H9 (cell line): Measurements from ENCODE around the gene LAYN. TPM values are rescaled to one million over a fixed set of nuclear protein-coding genes. Genes with fewer than 3 reads are reported as not detected.

ENCODE experiments used
- DNase-seq: peaks from one replicate; pipeline ENCODE4 v3.0.0-alpha.2; 2017
- H2AFZ ChIP-seq: one replicate; pipeline ENCODE4 v1.6.1; 2013; ENCODE audit warnings: mild to moderate bottlenecking, low read length, control low read depth, moderate library complexity
- H2AK5ac ChIP-seq: 2 replicates; pipeline ENCODE4 v1.6.1; 2013; ENCODE audit warnings: low read length, control low read depth, mixed read lengths; ENCODE audit not compliant: insufficient read length
- H2BK120ac ChIP-seq: one replicate; pipeline ENCODE4 v1.6.1; 2013; ENCODE audit warnings: low read depth, mild to moderate bottlenecking, low read length, control low read depth, inconsistent platforms; ENCODE audit not compliant: poor library complexity, severe bottlenecking
- H2BK12ac ChIP-seq: 2 replicates; pipeline ENCODE4 v1.6.1; 2013; ENCODE audit warnings: low read length, control low read depth, mixed read lengths, low read depth; ENCODE audit not compliant: insufficient read length
- H2BK15ac ChIP-seq: 2 replicates; pipeline ENCODE4 v1.6.1; 2013; ENCODE audit warnings: low read depth, low read length, control low read depth
- H2BK20ac ChIP-seq: one replicate; pipeline ENCODE4 v1.6.1; 2013; ENCODE audit warnings: low read depth, mild to moderate bottlenecking, low read length, control low read depth, inconsistent platforms; ENCODE audit not compliant: poor library complexity, severe bottlenecking
- H2BK5ac ChIP-seq: 2 replicates; pipeline ENCODE4 v1.6.1; 2013; ENCODE audit warnings: low read length, control low read depth, mixed read lengths; ENCODE audit not compliant: insufficient read length
- H3K14ac ChIP-seq: 2 replicates; pipeline ENCODE4 v1.6.1; 2013; ENCODE audit warnings: low read length, control low read depth; ENCODE audit not compliant: insufficient read depth
- H3K18ac ChIP-seq: 2 replicates; pipeline ENCODE4 v1.6.1; 2013; ENCODE audit warnings: low read depth, mild to moderate bottlenecking, mixed read lengths, low read length, control low read depth; ENCODE audit not compliant: insufficient read length
- H3K23ac ChIP-seq: 2 replicates; pipeline ENCODE4 v1.6.1; 2013; ENCODE audit warnings: low read length, control low read depth, mixed read lengths, low read depth; ENCODE audit not compliant: insufficient read length
- H3K23me2 ChIP-seq: 2 replicates; pipeline ENCODE4 v1.6.1; 2013; ENCODE audit warnings: low read depth, mild to moderate bottlenecking, mixed read lengths, low read length, control low read depth; ENCODE audit not compliant: insufficient read length, poor library complexity, severe bottlenecking
- H3K27ac ChIP-seq: 2 replicates; pipeline ENCODE4 v1.5.1; 2013; ENCODE audit warnings: low read length, control low read depth, mixed read lengths, low read depth; ENCODE audit not compliant: insufficient read length
- H3K27me3 ChIP-seq: 2 replicates; pipeline ENCODE4 v1.6.1; 2013; ENCODE audit warnings: low read length, control low read depth, inconsistent platforms; ENCODE audit not compliant: insufficient read depth
- H3K4ac ChIP-seq: 2 replicates; pipeline ENCODE4 v1.6.1; 2013; ENCODE audit warnings: low read depth, mild to moderate bottlenecking, control low read depth, inconsistent platforms, low read length, moderate library complexity
- H3K4me1 ChIP-seq: 2 replicates; pipeline ENCODE4 v1.6.1; 2013; ENCODE audit warnings: low read length, control low read depth, inconsistent platforms; ENCODE audit not compliant: insufficient read depth
- H3K4me2 ChIP-seq: 2 replicates; pipeline ENCODE4 v1.6.1; 2013; ENCODE audit warnings: low read length, control low read depth, mixed read lengths; ENCODE audit not compliant: insufficient read length, insufficient read depth
- H3K56ac ChIP-seq: 2 replicates; pipeline ENCODE4 v1.6.1; 2013; ENCODE audit warnings: low read depth, mild to moderate bottlenecking, mixed read lengths, low read length, control low read depth; ENCODE audit not compliant: insufficient read length
- H3K79me1 ChIP-seq: 2 replicates; pipeline ENCODE4 v1.6.1; 2013; ENCODE audit warnings: low read depth, mild to moderate bottlenecking, moderate library complexity, low read length, control low read depth, inconsistent platforms; ENCODE audit not compliant: insufficient read depth, poor library complexity, severe bottlenecking
- H3K79me2 ChIP-seq: 2 replicates; pipeline ENCODE4 v1.6.1; 2013; ENCODE audit warnings: low read length, control low read depth, inconsistent platforms; ENCODE audit not compliant: insufficient read depth
- H3K9ac ChIP-seq: 2 replicates; pipeline ENCODE4 v1.6.1; 2013; ENCODE audit warnings: low read length, control low read depth, mixed read lengths; ENCODE audit not compliant: insufficient read length; ENCODE audit errors: extremely low read depth
- H3K9me3 ChIP-seq: one replicate; pipeline ENCODE4 v1.6.1; 2013; ENCODE audit warnings: low read depth, low read length, inconsistent platforms; ENCODE audit not compliant: control insufficient read depth
- H3T11ph ChIP-seq: one replicate; pipeline ENCODE4 v1.6.1; 2013; ENCODE audit warnings: mild to moderate bottlenecking, low read length, control low read depth, inconsistent platforms
- H4K20me1 ChIP-seq: one replicate; pipeline ENCODE4 v1.6.1; 2013; ENCODE audit not compliant: control insufficient read depth, insufficient read length, insufficient read depth
- H4K5ac ChIP-seq: 2 replicates; pipeline ENCODE4 v1.6.1; 2013; ENCODE audit warnings: low read depth, mild to moderate bottlenecking, mixed read lengths, low read length, control low read depth; ENCODE audit not compliant: insufficient read length
- H4K8ac ChIP-seq: replicated peaks from 2 replicates; pipeline ENCODE4 v1.6.1; 2013; ENCODE audit warnings: low read length, control low read depth, mixed read lengths, low read depth; ENCODE audit not compliant: insufficient read length
- H4K91ac ChIP-seq: 2 replicates; pipeline ENCODE4 v1.6.1; 2013; ENCODE audit warnings: low read depth, mild to moderate bottlenecking, moderate library complexity, mixed read lengths, low read length, control low read depth; ENCODE audit not compliant: insufficient read length
- H3K27ac Mint-ChIP-seq, 3 experiments: 2 replicates in 2 of 3; 3 replicates in 1 of 3; pipeline ENCODE4 v1.8.0; 2020 to 2021; ENCODE audit warnings: mixed read lengths in 3 of 3, mild to moderate bottlenecking in 1 of 3, moderate library complexity in 1 of 3
- H3K27me3 Mint-ChIP-seq: 2 replicates; pipeline ENCODE4 v1.8.0; 2021; ENCODE audit warnings: low read depth, mild to moderate bottlenecking, moderate library complexity, mixed read lengths
- H3K36me3 Mint-ChIP-seq, 3 experiments: 2 replicates in 2 of 3; 3 replicates in 1 of 3; pipeline ENCODE4 v1.8.0; 2020 to 2021; ENCODE audit warnings: low read depth in 3 of 3, mixed read lengths in 3 of 3; ENCODE audit not compliant: insufficient read depth in 1 of 3
- H3K4me1 Mint-ChIP-seq, 2 experiments: 2 replicates each; pipeline ENCODE4 v1.8.0; 2020; ENCODE audit warnings: mixed read lengths in 2 of 2
- H3K4me3 Mint-ChIP-seq, 2 experiments: 2 replicates in 1 of 2; 3 replicates in 1 of 2; pipeline ENCODE4 v1.8.0; 2020 to 2021; ENCODE audit warnings: mild to moderate bottlenecking in 2 of 2, mixed read lengths in 2 of 2, moderate library complexity in 1 of 2
- H3K9me3 Mint-ChIP-seq, 2 experiments: 2 replicates in 1 of 2; 3 replicates in 1 of 2; pipeline ENCODE4 v1.8.0; 2020; ENCODE audit warnings: mild to moderate bottlenecking in 2 of 2, mixed read lengths in 2 of 2, moderate library complexity in 1 of 2
- WGBS: extraction: QIAGEN DNeasy Blood & Tissue Kit; methylation state at CpG from one replicate; pipeline ENCODE4 v1.1.7; 2013; ENCODE audit warnings: missing lambda C conversion rate, low lambda C conversion rate, mixed read lengths; ENCODE audit not compliant: insufficient read length; ENCODE audit errors: extremely low coverage; 5-methylcytosine and 5-hydroxymethylcytosine counted together
- total RNA-seq: library from RNA; stranded (reverse); gene quantifications from 2 replicates; pipeline ENCODE4 v1.2.1, GENCODE V29; 2021
- TF ChIP-seq, protein P1 (sequence below): fragments of 200-600 bp; sonication (generic); conservative IDR thresholded peaks from 3 replicates; pipeline ENCODE4 v1.8.0; 2021; ENCODE audit warnings: antibody characterized with exemption, mild to moderate bottlenecking

The LAYN gene
- total RNA-seq, 1 experiment from 2014 or later, result 3.1 TPM

- H2BK20ac ChIP-seq, result no peak overlapping the region
- H2BK12ac ChIP-seq, result no peak overlapping the region
- no peak overlapping the region for H3K4me2 ChIP-seq
- H4K91ac ChIP-seq, result no peak overlapping the region
- no peak overlapping the region for H3K56ac ChIP-seq
- H3K4me1 ChIP-seq, result peaks cover 3% of the 10 kb centered on the region; the same call in 1 of the 2 replicates
- Mint-ChIP-seq H3K4me1 (peaks cover 7 to 11% of the 10 kb centered on the region in 2 experiments), H3K27ac (no peak overlapping the region), H3K27me3 (peaks cover 1% of the 10 kb centered on the region; the same call in 1 of the 2 replicates), H3K4me3 (no peak overlapping the region), H3K36me3 (no peaks in the 10 kb centered on the region), H3K9me3 (peaks cover 3 to 4% of the 10 kb centered on the region in 2 experiments; a peak in 4 of 5 replicates)
- no peak overlapping the region for H3K4ac ChIP-seq
- H3K9me3 ChIP-seq, result no peaks in the 10 kb centered on the region
- DNase-seq, result no peak
- H4K5ac ChIP-seq, result no peak overlapping the region
- H3T11ph ChIP-seq, result no peak overlapping the region
- TF ChIP-seq, protein P1, sequence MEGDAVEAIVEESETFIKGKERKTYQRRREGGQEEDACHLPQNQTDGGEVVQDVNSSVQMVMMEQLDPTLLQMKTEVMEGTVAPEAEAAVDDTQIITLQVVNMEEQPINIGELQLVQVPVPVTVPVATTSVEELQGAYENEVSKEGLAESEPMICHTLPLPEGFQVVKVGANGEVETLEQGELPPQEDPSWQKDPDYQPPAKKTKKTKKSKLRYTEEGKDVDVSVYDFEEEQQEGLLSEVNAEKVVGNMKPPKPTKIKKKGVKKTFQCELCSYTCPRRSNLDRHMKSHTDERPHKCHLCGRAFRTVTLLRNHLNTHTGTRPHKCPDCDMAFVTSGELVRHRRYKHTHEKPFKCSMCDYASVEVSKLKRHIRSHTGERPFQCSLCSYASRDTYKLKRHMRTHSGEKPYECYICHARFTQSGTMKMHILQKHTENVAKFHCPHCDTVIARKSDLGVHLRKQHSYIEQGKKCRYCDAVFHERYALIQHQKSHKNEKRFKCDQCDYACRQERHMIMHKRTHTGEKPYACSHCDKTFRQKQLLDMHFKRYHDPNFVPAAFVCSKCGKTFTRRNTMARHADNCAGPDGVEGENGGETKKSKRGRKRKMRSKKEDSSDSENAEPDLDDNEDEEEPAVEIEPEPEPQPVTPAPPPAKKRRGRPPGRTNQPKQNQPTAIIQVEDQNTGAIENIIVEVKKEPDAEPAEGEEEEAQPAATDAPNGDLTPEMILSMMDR, result peak; percentile 78
- no CpG with 5 or more reads among the region's 1 CpG for WGBS
- H4K20me1 ChIP-seq, result no peaks in the 10 kb centered on the region
- no peak overlapping the region for H3K18ac ChIP-seq
- H2AK5ac ChIP-seq, result no peak overlapping the region
- no peak overlapping the region for H3K9ac ChIP-seq
- no peaks in the 10 kb centered on the region for H3K79me2 ChIP-seq
- no peak overlapping the region for H3K23ac ChIP-seq
- no peak overlapping the region for H2AFZ ChIP-seq
- no peaks in the 10 kb centered on the region for H3K79me1 ChIP-seq
- no peak overlapping the region for H2BK15ac ChIP-seq
- no peak overlapping the region for H3K14ac ChIP-seq
- H2BK120ac ChIP-seq, result peak overlapping the region; percentile 69
- H4K8ac ChIP-seq, result no peak overlapping the region
- no peaks in the 10 kb centered on the region; the same call in 1 of the 2 replicates for H3K27me3 ChIP-seq
- no peak overlapping the region for H3K27ac ChIP-seq
- H2BK5ac ChIP-seq, result no peak overlapping the region
- no peaks in the 10 kb centered on the region for H3K23me2 ChIP-seq
Measured at GRCh38 chr11:111586388-111586831, 45.9 kb downstream of the LAYN start.
